Left forelimb (tissue), 1 donor: ENCODE results near the gene PITPNC1.
"Not testable (repeated sequence)": the region's sequence is repeated elsewhere in the genome, so short reads cannot be mapped to it uniquely, and the experiment has no call there.

ENCODE experiments used
- DNase-seq: peaks from one replicate; pipeline ENCODE4 v3.0.0-alpha.2; 2018; ENCODE audit warnings: low spot score

PITPNC1 gene

GRCh38 chr17:67376737-67377487 lies at the start of gene PITPNC1:
Gene PITPNC1 (plus strand): TSS chr17:67377281.
- peak; percentile 91 for DNase-seq

DNA sequence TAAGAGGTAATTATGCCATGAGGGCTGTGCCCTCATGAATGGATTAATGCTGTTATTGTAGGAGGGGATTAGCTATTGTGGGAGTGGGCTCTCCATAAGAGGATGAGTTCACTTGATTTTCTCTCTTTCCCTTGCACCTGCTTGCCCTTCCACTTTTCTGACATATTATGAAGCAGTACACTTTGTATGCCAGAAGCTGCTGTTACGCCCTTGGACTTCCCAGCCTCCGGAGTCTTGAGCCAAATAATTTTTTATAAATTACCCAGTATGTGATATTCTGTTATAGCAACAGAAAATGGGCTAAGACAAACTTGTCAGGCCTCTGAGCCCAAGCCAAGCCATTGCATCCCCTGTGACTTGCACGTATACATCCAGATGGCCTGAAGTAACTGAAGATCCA lies 49.1 kb upstream of the PITPNC1 start:
- DNase-seq = no peak

GRCh38 chr17:67331381-67332161 lies 45.5 kb upstream of the PITPNC1 start:
- not testable (repeated sequence) for DNase-seq

- DNase-seq = not testable (repeated sequence)
These were observed 44.9 kb upstream of the PITPNC1 start for GRCh38 chr17:67332162-67332508.

DNA sequence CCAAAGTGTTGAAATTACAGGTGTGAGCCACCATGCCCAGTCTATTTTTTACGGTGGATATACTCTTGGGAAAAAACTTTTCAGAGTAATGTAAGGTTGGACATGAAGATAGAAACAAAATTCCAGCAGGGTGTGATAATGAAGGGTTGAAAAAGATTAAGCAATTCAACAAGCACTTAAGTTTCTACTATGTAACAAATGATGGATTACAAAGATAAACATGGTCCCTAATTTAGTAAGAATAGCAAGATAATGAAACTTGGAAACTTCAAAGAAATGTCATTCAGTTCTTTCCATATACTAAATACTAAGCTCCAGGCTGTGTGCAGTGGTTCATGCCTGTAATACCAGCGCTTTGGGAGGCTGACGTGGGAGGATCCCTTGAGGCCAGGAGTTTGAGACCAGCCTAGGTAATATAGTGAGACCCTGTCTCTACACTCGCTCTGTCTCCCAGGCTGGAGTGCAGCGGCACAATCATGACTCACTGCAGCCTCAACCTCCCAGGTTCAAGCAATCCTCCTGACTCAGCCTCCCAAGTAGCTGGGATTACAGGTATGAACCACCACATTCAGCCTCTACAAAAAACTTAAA lies 41.7 kb upstream of the PITPNC1 start:
- no peak for DNase-seq

DNA sequence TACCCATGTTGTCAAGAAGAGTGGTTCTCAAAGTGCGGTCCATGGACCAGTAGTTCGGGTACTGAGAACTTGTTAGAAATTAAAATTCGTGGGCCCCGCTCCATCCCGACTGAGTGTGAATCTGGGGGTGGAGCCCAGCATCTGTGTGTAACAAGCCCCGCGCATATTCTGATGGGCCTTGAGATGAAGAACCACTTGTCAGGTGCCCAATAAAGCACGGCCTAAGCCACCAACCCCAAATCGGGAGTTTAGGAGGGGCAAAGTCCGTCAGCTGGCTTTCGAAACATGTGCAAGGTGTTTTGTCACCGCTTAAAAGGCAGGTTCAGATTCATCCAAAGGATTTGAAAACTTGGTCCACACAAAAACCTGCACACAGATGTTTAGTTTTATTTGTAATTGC lies 40.2 kb upstream of the PITPNC1 start:
- no peak for DNase-seq

DNA sequence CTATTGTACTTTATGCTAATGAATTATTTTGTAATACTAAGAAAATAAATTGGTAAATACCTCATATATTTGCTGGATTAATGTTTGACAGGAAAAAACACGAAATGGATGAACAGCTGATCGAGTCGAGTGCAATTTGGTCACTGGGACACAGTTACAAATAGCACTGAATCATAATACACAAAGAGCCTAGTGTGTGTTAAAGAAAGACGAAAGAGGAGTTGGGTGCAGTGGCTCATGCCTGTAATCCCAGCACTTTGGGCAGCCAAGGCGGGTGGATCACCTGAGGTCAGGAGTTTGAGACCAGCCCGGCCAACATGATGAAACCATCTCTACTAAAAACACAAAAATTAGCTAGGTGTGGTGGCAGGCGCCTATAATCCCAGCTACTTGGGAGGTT lies 38.7 kb upstream of the PITPNC1 start:
- not testable (repeated sequence) for DNase-seq

DNA sequence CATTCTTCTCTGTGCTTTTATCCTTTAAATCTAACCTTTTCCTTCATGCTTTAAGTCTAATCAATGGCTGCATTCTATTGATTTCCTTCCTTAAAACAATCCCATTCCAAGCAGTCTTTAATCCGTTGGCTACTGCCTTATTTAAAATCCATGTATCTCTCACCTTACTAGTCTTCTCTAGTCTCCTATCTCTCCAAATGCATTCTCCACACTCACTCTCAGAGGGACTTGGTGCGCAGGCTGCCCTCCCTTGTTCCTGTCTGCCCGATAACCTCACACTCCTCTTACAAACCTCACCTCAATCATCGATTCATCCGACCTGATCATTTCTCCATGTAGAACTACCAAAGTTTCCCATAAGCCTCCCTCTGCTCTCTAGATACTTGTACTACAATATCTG lies 33.8 kb upstream of the PITPNC1 start:
- no peak for DNase-seq

- DNase-seq = no peak
These were observed 29.3 kb upstream of the PITPNC1 start for GRCh38 chr17:67347826-67348225.

DNA sequence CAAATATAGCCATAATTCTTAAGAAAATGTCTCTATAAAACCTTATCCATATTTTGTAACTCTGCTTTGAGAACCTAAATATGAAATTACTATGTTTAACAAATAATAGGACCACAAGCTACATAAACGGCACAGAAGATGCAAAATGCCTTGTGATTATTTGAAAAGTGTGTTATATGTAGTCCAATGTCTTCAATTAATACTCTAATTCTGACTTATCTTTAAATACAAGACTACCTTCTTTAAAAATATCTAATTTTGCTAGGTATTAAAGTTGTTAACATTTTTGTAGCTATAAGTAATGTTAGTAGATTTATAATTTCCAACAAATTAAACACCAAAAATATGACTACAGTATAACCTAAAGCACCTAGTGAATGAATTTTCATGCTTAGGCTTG lies 27.7 kb upstream of the PITPNC1 start:
- DNase-seq = no peak

- DNase-seq = no peak
These were observed 23.9 kb upstream of the PITPNC1 start for GRCh38 chr17:67353161-67353560.

GRCh38 chr17:67353929-67354574 lies 23.0 kb upstream of the PITPNC1 start:
- no peak for DNase-seq

GRCh38 chr17:67358612-67359011 lies 18.5 kb upstream of the PITPNC1 start:
- no peak for DNase-seq

DNA sequence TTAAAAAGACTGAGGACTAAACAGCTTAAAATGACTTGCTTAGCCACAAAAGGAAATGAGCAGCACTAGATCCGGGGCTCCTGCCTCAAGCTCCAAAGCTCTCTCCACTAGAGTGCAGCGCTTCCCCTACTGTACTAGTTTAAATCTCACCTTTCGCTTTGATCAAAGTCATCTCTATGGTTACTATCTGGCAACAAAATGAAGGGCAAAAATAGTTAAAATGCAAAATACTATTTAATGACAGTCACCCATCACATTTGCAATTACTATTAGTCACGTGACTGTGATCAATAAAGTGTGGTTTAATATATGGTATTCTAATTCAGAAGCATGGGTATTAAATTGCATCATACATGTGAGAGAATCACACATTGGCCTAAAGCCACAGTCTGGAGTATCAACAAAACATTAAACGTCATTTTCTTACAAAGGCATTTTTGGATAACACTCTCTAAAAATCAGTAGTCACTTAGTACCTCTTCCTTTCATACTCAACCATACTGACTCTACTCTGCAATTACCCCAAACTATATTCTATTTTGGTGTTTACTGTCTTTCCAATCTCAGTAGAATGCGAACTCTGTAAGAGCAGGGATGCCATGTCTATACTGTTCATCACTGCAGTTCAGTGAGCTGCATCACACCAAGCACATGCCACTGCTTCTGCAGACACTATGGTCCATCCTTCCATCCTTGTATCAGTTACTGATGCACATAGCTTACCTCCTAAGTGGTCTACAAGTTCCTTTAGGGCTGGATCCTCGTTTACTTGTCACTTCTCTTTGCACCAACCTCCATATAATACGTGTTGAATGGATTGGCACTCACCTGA lies 16.9 kb upstream of the PITPNC1 start:
- no peak for DNase-seq

DNA sequence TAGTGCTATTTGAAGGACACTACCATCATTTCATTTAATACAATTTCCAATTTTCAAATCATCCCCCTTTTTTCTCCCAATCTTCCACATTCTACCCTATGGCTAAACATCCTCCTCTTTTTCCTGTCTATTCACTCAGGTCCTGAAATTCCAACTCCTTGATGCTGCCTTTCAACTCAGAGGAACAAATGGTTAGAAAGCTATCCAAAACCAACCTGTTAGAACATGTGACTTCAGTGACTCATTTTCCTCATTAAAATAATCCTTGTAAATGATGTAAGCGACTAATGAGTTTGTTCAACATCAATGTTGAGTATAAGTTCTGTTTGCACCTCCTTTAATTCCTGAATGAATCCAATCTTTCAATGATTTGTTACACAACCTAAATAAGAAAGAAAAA lies 16.2 kb upstream of the PITPNC1 start:
- no peak for DNase-seq

DNA sequence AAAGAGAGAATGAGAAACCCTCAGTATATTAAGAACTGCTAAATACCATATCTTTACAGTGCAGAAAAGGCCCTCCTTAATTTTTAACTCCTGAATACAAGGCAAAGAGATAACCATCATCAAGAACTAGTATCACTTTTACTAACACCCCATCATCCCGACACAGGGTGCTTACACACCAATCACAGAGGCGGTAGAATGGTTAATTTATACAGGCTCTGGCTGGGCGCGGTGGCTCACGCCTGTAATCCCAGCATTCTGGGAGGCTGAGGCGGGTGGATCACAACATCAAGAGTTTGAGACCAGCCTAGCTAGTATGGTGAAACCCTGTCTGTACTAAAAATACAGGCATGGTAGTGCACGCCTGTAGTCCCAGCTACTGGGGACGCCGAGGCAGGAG lies 14.9 kb upstream of the PITPNC1 start:
- DNase-seq = no peak

DNA sequence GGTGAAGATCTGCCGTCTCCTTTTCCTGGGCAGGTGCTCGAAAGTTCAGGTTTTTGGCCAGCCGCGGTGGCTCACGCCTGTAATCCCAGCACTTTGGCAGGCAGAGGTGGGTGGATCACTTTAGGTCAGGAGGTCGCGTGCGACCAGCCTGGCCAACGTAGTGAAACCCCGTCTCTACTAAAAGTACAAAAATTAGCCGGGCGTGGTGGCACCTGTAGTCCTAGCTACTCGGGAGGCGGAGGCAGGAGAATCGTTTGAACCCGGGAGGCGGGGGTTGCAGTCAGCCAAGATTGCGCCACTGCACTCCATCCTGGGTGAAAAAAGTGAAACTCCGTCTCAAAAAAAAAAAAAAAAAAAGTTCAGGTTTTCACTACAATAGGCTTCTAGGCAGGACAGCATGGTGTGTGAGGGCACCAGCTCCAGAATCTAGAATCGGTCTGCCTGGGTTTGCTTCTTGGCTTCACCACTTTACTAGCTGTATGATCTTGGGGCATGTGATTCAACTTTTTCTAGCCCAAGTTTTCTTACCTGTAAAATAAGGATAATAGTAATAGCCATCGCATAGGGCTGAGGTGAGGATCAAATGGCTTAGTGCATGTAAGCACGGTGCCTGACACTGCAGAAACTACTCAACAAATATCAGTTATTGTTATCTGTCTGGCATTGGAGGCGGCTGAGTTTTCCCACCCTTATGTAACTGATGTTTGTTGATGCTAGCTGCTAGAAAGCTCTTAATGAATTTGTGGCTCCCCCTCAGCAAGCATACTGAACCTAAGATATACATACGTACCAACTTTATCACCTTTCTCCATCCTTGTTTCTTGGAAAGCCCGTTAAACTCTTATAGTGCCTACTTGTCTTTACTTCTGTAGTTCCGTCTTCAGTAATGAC lies 12.0 kb upstream of the PITPNC1 start:
- DNase-seq = no peak

- DNase-seq = no peak
These were observed 11.3 kb upstream of the PITPNC1 start for GRCh38 chr17:67365738-67366192.

DNA sequence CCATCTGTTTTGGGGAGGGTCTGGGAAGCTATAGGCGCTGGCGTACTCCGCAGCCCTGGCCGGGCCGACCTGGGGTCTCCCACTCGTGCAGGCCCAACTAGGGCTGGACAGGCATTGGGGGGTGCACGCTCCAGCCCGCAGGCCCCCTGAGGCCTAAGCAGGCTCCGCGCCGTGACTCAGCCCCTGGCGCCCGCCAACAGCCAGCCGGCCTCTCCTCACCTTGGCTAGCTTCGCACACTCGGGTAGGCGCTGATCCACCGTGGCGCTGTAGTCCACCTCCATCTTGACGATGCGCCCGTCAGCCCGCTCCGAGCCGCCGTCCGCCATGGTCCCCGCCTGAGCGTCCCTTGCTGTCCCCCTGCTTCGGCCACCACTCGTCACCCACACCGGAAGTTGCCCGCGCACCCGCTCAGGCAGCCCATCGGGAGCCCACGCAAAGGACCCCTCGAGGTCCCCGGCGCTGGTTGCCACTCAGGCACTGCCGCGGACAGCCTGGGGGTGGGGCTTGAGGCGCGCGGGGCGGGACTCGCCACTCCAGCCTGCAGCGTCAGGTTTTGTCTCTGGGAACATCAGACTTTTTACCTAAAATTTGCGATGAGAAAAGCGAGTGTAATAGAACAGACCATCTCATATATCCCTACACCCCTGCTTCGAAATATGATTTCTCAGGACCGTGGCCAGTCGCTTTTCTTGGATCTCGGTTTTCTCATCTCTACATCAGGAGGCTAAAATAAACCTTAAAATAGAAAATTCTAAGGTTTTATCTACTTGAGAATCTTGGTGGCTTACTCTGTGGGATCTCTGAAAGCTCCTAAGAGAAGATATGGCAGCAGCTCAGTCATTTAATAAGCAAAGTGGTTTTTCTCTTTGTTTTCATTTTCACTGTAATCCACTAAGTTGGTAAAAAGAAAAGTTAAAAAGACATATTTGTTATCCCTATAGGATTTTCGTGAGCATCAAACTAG lies 10.6 kb upstream of the PITPNC1 start, which contains the start of gene PSMD12:
Gene PSMD12, minus strand, starts transcription at position 385 of the 965 bp plus-strand sequence. Its CDS starts 58 bp downstream, at position 327.
- DNase-seq = peak; percentile 97
